Measurements from ENCODE around the gene GSTA2.
"Not testable (repeated sequence)": the region's sequence is repeated elsewhere in the genome, so short reads cannot be mapped to it uniquely, and the experiment has no call there.

The GSTA2 gene

DNA sequence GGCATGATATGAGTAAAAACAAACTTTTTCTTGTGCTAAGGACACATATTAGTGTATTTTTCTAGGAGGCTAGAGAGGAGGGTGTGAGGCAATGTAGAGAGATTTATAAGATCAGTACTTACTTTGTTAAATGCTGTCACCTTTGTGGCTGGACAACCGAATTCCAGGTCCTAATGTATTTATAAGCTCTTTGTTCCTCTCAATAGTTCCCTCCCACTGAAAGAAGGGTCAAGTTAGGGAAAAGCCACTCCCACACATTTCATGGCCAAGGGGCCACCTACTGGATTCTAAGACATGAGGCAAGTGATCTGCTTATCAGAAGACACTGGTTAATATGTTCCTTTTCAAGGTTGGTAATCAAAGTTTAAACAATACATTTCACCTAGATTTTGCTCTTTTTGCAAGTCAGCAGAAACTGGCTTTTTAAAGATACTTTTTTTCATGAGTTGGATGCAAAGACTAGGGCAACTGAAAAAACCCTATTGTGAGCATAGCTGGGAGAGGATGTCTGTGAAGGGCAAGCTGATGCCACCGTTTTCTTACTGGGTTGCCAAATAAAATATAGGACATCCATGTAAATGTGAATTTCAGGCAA is at the start of gene GSTA2:
GSTA2 (minus strand) TSS at position 154 of the 595 bp plus-strand sequence. CDS start 5,528 bp downstream, outside the sequence.
- not testable (repeated sequence) for DNase-seq

DNA sequence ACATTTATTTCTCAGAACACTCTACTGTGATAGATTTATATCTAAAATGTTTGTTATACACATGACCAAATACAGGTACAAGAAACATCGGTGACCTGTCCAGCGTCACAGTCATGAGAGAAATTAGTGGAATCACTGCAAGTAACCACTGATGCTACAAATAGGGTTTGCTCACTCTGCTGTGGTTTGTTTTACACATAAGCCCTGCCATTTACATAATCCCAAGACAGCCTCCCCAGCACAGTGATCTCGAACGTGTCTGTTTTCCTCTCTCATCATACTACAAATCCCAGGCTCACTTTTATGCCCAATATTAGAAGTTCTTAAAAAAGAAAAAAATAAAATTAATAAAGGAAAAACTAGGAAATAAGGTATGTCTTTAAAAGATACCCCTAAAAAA is 46.5 kb upstream of the GSTA2 start:
- not testable (repeated sequence) for DNase-seq

DNA sequence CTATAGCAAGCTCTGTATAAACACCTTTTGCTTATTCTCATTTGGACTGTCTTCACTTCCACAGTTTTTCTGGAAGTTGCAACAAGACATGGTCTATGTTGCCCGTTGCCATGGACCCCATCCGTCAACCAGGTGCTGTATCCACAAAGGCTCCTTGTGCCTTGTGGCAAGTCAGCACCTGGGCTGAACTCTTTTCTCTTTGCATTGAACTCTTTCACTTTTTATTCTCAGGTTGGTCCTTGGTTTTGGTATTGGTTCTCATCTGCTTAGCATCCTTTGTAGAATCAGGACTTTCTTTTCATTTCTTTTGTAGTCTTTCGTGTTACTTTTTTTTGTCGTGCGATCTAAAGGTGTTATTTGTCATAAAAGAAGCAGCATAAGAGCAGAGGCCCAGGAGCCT is 45.4 kb upstream of the GSTA2 start:
- DNase-seq = no peak

DNA sequence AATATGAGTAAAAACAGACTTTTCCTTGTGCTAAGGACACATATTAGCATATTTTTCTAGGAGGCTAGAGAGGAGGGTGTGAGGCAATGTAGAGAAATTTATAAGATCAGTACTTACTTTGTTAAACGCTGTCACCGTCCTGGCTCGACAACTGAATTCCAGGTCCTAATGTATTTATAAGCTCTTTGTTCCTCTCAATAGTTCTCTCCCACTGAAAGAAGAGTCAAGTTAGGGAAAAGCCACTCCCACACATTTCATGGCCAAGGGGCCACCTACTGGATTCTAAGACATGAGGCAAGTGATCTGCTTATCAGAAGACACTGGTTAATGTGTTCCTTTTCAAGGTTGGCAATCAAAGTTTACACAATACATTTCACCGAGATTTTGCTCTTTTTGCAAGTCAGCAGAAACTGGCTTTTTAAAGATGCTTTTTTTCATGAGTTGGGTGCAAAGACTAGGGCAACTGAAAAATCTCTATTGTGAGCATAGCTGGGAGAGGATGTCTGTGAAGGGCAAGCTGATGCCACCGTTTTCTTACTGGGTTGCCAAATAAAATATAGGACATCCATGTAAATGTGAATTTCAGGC is 40.5 kb upstream of the GSTA2 start, which contains the start of gene GSTA1:
GSTA1 (minus strand) TSS at position 149 of the 588 bp plus-strand sequence. CDS start 4,549 bp downstream, outside the sequence.
- not testable (repeated sequence) for DNase-seq

DNA sequence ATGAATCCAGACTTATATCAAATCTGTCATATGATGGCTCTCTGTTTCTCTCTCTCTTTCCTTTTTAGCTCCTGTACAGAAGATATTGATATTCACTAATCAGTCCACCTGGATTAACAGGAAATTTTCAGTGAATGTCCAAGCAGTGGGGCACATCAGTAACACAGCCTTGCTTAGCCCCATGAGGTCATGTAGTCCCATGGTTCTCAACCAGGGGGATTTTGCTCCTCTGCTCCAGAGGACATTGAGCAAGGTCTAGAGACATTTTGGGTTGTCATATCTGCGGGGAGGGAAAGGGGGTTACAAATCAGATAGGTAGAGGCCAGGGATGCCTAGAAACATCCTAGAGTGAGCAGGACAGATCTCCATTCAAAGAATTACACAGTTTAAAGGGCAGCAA is 39.5 kb upstream of the GSTA2 start:
- DNase-seq = no peak

DNA sequence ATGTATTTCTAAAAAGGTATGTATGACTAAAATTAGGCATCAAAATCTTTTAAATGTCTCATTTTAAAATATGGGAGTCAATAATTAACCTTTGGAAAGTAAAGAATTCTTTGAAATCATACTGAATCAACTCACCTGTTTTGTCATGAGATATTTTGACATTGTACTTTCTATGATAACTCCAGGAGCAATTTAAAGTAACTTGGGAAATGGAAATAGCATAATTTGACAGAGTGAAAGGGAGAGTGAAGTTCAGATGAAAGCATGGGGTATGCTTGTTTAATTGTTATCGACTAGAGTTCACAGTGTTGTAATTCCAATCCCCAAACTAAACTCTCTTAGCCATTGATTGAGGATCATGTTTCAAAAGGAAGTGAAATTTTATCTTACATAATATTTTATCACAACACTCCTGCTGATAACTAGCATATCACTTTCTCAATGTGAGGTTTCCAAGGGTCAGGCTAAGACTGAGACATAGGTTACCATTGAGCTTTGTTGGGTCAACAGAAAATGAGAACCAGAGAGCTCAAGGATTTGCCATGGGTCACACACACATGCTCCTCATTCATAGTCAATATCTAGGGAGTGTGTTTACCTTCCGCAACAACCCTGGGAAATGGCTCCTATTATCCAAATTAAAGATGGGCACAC is 38.0 kb upstream of the GSTA2 start:
- DNase-seq = no peak

DNA sequence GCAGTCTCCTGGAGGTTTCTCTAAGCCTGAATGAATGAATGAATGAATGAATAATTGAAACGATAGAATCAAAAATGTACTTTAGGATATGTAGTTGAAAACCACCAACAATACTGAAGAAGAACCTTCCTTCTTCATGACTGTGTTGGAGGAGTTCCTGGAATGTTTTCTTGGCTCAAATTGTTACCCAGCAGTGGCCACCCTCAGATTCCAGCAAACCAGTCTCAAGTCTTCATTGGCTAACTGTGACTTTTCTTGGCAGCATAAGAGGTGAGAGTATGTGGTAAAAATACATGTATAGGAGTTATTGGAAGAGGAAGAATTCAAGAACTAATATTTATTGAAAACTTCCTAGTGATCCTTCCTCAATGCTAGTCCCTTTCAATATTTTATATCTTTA is 36.0 kb upstream of the GSTA2 start:
- DNase-seq = not testable (repeated sequence)

DNA sequence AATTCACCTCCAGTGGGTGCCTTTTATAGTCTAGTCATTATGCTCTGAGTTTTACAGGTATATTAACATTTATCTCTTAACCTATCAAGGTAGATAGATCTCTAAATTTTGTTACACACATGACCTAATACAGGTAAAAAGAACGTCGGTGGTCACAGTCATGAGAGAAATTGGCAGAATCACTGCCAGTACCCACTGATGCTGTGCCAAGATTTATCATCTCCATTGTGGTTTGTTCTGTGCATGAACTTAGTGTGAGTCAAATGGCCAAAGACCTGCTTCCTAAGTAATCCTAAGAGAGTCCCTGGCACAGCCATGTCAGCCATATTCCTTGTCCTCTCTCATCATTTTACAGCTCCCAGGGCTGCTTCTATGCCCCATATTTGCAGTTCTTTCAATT is 31.1 kb upstream of the GSTA2 start:
- not testable (repeated sequence) for DNase-seq

DNA sequence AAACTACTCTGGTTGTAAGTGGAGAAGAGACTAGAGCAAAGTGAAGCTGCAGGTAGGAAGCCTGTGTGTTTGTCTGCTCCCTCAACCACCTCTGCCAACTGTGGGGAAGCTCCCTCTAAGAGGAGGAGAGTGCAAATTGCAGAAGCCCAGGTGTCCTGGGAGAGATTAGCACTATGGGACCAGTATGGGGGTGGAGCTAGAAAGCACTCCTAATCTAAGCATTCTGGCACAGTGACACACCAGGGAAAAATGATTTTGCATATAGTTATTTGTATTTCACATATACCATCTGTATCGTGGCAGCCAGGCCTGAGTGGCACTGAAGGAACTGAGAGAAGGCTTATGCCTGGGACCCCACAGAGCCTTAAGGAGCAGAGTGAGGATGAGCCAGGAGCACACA is 27.6 kb upstream of the GSTA2 start:
- DNase-seq = no peak

DNA sequence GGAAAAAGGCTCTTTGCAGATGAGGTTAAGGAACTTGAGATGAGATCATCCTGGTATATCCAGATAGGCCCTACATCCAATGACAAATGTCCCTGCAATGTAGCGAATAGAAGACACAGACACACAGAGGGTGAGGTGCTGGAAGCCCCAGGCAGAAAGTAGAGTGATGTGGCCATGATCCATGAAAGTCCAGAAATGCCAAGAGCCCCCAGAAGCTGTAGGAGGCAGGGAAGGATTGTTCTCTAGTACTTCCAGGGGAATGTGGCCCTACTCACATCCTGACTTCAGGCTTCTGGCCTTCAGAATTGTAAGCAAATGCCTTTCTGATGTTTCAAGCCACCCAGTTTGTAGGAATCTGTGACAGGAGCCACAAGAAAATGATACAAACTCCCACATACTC is 26.4 kb upstream of the GSTA2 start:
- DNase-seq = not testable (repeated sequence)

DNA sequence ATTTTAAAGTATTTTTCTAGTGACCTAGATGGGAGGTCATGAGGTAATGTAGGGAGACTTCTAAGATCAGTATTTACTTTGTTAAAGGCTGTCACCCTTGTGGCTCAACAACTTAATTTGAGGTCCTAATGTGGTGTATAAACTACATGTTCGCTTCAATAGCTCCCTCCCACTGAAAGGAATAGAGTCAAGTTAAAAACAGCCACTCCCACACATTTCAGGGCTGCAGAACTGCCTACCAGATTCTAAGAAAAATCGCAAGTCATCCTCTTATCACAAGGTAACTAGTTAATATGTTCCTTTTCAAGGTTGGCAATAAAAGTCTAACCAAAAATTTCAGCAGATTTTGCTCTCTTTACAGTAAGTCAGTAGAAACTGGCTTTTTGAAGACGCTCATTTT is 25.2 kb upstream of the GSTA2 start:
- no peak for DNase-seq

DNA sequence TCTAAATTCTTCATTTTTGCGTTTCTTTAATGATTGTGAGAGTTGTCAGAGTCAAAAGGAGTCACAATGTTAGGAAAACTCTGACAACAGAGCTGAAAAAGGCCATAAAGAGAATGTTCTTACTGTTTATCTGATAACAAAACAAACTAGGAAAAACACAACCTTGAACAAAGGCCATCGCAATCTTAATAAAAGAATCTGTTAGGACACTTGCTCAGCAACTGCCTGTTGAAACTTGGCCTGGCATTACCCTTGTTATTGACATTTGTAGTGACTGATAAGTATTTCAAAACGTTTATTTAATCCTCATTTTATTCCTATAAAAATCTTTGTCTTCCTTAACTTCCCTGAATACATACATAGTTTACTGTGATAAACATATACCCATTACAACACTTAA is 24.6 kb upstream of the GSTA2 start:
- no peak for DNase-seq

DNA sequence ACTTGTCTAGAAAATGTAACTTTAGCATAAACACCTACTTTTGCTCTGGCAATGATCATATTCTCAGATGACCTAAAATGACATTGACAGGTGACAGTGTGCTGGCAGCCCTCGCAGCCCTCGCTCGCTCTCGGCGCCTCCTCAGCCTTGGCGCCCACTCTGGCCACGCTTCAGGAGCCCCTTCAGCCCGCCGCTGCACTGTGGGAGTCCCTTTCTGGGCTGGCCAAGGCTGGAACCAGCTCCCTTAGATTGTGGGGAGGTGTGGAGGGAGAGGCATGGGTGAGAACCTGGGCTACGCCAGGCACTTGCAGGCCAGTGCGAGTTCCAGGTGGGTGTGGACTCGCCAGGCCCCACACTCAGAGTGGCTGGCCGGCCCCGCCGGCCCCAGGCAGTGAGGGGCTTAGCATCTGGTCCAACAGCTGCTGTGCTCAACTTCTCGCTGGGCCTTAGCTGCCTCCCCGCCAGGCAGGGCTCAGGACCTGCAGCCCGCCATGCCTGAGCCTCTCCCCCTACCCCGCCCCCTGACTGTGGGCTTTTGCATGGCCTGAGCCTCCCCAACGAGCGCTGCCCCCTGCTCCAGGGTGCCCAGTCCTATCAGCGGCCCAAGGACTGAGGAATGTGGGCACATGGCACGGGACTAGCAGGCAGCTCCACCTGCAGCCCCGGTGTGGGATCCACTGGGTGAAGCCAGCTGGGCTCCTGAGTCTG is 23.1 kb upstream of the GSTA2 start:
- no peak for DNase-seq

DNA sequence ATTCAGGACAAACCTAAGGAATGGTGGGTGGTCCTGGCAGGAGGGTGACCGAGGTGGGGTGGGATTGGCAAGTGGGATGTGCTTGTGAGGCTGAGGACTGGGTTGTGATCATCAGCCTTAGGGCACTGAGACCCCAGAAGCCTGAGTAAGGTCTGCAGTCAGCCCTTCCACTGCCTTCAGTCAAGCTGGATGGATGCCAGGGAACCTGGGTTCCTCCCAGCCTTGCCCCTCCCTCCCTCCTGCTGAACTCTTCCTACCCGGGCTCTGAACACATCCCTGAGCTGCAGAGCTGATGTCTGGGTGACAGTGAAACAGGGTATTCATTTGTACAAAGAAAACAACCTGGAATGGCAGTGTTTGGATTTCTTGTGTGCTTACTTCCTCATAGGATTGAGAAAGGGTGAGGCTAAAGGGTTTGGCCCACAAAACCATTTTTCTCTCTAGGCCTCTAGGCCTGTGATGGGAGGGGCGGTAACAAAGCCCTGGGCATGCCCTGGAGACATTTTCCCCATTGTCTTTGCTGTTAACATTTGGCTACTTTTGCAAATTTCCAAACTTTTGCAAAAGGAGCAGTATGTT is 19.5 kb upstream of the GSTA2 start:
- DNase-seq = not testable (repeated sequence)

DNA sequence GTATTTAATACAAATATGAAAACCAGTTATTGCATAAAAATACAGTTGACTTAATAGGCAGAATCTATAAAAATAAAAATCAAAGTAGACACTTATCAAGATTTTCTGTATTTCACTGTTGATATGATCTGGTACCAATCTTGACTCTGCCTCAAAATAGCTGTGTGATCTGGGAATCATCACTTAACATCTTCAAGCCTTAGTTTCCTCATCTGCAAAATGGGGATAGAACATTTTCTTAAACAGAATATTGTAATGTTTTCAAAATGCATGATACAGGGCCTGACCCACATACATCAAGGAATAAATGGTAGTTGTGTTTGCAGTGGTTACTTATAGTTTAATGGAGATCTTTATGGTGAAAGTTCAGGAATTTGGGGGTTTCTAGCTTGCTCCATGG is 18.9 kb upstream of the GSTA2 start:
- not testable (repeated sequence) for DNase-seq

DNA sequence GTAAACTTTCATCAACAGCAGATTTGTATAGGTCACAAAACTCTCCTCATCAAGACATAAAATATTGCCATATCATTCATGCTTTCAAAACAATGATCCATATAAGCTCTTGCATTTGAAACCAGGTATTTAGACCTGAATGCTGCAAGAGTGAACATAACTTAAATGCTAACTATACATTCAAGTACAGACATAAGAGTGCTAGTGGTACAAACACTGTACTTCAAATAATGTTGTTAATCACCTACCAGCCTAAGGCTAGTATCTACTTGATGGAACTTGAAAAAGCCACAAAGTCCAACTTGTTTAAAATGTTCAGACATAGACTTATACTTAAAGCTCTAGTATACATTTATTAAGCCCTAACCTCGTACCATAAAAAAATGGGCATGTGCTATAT is 16.0 kb upstream of the GSTA2 start:
- DNase-seq = no peak

DNA sequence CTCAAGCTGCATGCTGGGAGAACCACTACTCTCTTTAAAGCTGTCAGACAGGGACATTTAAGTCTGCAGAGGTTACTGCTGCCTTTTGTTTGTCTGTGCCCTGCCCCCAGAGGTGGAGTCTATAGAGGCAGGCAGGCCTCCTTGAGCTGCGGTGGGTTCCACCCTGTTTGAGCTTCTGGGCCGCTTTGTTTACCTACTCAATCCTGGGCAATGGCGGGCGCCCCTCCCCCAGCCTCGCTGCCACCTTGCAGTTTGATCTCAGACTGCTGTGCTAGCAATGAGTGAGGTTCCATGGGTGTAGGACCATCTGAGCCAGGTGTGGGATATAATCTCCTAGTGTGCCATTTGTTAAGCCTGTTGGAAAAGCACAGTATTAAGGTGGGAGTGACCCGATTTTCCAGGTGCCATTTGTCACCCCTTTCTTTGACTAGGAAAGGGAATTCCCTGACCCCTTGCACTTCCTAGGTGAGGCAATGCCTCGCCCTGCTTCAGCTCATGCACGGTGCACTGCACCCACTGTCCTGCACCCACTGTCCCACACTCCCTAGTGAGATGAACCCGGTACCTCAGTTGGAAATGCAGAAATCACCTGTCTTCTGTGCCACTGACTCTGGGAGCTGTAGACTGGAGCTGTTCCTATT is 13.6 kb upstream of the GSTA2 start:
- not testable (repeated sequence) for DNase-seq

DNA sequence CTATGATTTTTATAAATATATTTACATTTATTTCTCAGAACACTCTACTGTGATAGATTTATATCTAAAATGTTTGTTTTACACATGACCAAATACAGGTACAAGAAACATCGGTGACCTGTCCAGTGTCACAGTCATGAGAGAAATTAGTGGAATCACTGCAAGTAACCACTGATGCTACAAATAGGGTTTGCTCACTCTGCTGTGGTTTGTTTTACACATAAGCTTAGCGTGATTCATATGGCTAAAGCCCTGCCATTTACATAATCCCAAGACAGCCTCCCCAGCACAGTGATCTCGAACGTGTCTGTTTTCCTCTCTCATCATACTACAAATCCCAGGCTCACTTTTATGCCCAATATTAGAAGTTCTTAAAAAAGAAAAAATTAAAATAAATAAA is 6.1 kb upstream of the GSTA2 start:
- not testable (repeated sequence) for DNase-seq

DNA sequence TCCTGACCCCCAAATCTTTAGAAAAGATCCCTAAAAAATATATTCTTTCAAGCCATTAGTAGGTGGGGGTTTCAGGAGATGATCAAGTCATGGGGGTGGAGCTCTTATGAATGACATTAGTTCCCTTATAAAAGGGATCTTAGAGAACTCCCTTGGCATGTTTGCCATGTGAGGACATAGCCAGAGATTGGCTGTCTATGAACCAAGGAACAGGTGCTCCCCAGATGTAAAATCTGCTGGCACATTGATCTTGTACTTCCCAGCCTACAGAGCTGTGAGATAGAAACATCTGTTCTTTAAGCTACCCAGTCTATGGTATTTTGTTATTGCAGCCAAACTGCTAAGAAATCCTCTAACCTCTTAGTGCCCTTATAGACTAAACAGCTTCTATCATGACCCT is 4.4 kb upstream of the GSTA2 start:
- DNase-seq = not testable (repeated sequence)

DNA sequence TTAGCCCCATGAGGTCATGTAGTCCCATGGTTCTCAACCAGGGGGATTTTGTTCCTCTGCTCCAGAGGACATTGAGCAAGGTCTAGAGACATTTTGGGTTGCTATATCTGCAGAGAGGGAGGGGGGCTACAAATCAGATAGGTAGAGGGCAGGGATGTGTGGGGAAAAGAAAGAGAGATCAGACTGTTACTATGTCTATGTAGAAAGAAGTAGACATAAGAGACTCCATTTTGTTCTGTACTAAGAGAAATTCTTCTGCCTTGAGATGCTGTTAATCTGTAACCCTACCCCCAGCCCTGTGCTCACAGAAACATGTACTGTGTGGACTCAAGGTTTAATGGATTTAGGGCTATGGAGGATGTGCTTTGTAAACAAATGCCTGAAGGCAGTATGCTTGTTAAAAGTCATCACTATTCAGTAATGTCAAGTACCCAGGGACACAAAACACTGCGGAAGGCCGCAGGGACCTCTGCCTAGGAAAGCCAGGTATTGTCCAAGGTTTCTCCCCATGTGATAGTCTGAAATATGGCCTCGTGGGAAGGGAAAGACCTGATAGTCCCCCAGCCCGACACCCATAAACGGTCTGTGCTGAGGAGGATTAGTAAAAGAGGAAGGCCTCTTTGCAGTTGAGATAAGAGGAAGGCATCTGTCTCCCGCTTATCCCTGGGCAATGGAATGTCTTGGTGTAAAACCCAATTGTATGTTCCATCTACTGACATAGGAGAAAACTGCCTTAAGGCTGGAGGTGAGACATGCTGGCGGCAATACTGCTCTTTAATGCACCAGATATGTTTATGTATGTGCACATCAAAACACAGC is 1.4 kb downstream of the GSTA2 start:
- not testable (repeated sequence) for DNase-seq

DNA sequence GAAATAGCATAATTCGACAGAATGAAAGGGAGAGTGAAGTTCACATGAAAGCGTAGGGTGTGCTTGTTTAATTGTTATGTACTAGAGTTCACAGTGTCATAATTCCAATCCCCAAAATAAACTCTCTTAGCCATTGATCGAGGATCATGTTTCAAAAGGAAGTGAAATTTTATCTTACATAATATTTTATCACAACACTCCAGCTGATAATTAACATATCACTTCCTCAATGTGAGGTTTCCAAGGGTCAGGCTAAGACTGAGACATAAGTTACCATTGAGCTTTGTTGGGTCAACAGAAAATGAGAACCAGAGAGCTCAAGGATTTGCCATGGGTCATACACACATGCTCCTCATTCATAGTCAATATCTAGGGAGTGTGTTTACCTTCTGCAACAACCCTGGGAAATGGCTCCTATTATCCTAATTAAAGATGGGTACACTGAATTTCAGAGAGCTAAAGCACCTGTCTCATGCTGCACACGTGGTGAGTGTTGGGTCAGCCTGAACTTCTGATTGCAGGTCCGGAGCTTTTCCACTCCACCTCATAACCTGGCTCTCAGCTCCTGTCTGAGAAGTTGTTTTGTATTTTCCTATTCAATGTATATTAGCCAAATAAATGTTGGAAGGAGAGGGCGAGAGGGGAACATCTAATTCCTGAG is 3.0 kb downstream of the GSTA2 start:
- DNase-seq = no peak

Measured in NCI-H1105 treated with DMSO at 0.1 percent for 48 hours (cell line).